Measurements from ENCODE around the gene CC2D1A.
"Not testable (repeated sequence)": the region's sequence is repeated elsewhere in the genome, so short reads cannot be mapped to it uniquely, and the experiment has no call there.

CC2D1A gene

DNA sequence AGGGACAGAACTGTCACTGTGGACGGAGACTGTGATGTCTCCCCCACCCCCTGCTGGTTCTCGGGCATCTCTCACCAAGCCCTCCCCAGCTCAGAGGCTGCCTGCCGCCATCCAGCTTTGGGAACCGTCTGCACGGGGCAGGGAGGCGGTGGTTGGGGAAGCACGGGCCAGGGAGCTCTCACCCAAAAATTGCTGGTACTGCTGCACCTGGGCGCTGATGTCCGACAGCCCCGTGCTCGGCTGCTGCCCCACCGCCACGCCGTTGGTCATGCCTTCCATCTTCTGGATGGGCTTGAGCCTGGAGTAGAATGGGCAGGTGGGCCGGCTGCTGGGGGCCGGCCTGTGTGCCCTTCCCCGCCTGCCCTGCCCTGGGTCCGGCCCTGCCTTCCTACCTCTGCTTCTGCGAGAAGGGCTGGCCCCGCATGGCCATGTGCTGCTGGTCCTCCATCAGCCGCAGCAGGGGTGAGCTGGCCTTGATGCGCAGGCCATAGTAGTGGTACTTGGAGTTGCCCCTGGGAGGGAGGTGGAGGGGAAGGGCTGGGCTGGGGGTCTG is 62.5 kb downstream of the CC2D1A start:
- no peaks in the 10 kb centered on the region for H3K27me3 ChIP-seq (ENCODE audit: insufficient read depth, low read length)
- H3K4me2 ChIP-seq (ENCODE audit: low read length) = no peak overlapping the region
- DNase-seq = no peak
- H3K4ac ChIP-seq (ENCODE audit: low read depth, low read length) = no peak overlapping the region
- no peak overlapping the region for H2BK12ac ChIP-seq (ENCODE audit: low read length)
- no peak overlapping the region for H2BK120ac ChIP-seq (ENCODE audit: insufficient read depth, low read length, poor library complexity)
- no CpG with 5 or more reads among the region's 22 CpGs for WGBS (ENCODE audit: extremely low coverage, insufficient coverage, insufficient read length)
- no peak overlapping the region for H3K9ac ChIP-seq (ENCODE audit: low read length)
- no peak overlapping the region for H2AK5ac ChIP-seq (ENCODE audit: low read length)
- H3K79me1 ChIP-seq (ENCODE audit: low read length) = no peaks in the 10 kb centered on the region
- no peak overlapping the region for H4K12ac ChIP-seq (ENCODE audit: low read depth, low read length)
- no peak overlapping the region for H4K8ac ChIP-seq (ENCODE audit: low read depth, low read length)
- H2BK5ac ChIP-seq (ENCODE audit: low read depth, low read length, poor library complexity) = no peak overlapping the region
- H3K18ac ChIP-seq (ENCODE audit: low read length) = no peak overlapping the region
- H3K36me3 ChIP-seq (ENCODE audit: control insufficient read depth in 1 of 2, insufficient read depth in 2 of 2, low read length in 2 of 2) = peaks cover 67 to 69% of the 10 kb centered on the region in 2 experiments
- H3K79me2 ChIP-seq (ENCODE audit: control insufficient read depth, insufficient read depth, low read length, poor library complexity) = no peaks in the 10 kb centered on the region
- no peak overlapping the region for H2AFZ ChIP-seq (ENCODE audit: insufficient read depth, low read length, poor library complexity)
- H4K91ac ChIP-seq (ENCODE audit: low read depth, low read length) = no peak overlapping the region
- H3K4me1 ChIP-seq (ENCODE audit: control insufficient read depth in 1 of 2, insufficient read depth in 2 of 2, low read length in 2 of 2) = no peaks in the 10 kb centered on the region
- no peak overlapping the region for H3K4me3 ChIP-seq (ENCODE audit: low read depth, low read length)
- no peak overlapping the region for H3K23ac ChIP-seq (ENCODE audit: low read length)
- no peak overlapping the region for H3K27ac ChIP-seq (ENCODE audit: low read depth, low read length)
- peaks cover 7% of the 10 kb centered on the region for H3K9me3 ChIP-seq (ENCODE audit: insufficient read depth, low read depth, low read length)
- no peak overlapping the region for H3K14ac ChIP-seq (ENCODE audit: low read length)

DNA sequence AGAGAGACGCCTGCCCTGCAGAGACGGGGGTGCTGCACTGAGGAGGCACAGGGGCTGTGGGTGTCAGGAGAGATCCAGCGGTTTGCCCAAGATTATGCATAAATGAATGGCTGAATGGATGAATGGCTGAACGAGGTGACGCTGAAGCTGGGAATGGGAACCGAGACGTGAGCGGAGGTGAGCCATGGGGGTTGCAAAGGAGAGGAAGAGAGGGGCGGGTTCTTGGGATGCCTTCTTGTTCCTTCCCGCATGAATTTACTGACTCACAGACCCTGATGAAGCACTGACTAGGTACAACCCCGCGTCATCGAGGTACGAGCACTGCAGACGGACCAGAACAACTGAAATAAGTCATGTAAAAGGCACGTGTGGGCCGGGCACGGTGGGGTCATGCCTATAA is 63.0 kb downstream of the CC2D1A start:
- Histone ChIP-seq H2BK12ac (ENCODE audit: low read length) (no peak overlapping the region), H3K18ac (ENCODE audit: low read length) (no peak overlapping the region), H3K23ac (ENCODE audit: low read length) (no peak overlapping the region), H3K27ac (ENCODE audit: low read depth, low read length) (no peak overlapping the region), H3K9me3 (ENCODE audit: insufficient read depth, low read depth, low read length) (peaks cover 7% of the 10 kb centered on the region), H3K27me3 (ENCODE audit: insufficient read depth, low read length) (no peaks in the 10 kb centered on the region), H3K4me3 (ENCODE audit: low read depth, low read length) (no peak overlapping the region), H3K4ac (ENCODE audit: low read depth, low read length) (no peak overlapping the region), H4K91ac (ENCODE audit: low read depth, low read length) (no peak overlapping the region), H2AFZ (ENCODE audit: insufficient read depth, low read length, poor library complexity) (no peak overlapping the region), H2BK5ac (ENCODE audit: low read depth, low read length, poor library complexity) (no peak overlapping the region), H3K36me3 (ENCODE audit: control insufficient read depth in 1 of 2, insufficient read depth in 2 of 2, low read length in 2 of 2) (peaks cover 62 to 65% of the 10 kb centered on the region in 2 experiments), H3K14ac (ENCODE audit: low read length) (no peak overlapping the region), H3K4me2 (ENCODE audit: low read length) (no peak overlapping the region), H3K79me2 (ENCODE audit: control insufficient read depth, insufficient read depth, low read length, poor library complexity) (no peaks in the 10 kb centered on the region), H4K8ac (ENCODE audit: low read depth, low read length) (no peak overlapping the region), H2BK120ac (ENCODE audit: insufficient read depth, low read length, poor library complexity) (no peak overlapping the region), H2AK5ac (ENCODE audit: low read length) (no peak overlapping the region), H4K12ac (ENCODE audit: low read depth, low read length) (no peak overlapping the region), H3K79me1 (ENCODE audit: low read length) (no peaks in the 10 kb centered on the region), H3K4me1 (ENCODE audit: control insufficient read depth in 1 of 2, insufficient read depth in 2 of 2, low read length in 2 of 2) (no peaks in the 10 kb centered on the region), H3K9ac (ENCODE audit: low read length) (no peak overlapping the region)
- DNase-seq = no peak
- WGBS (ENCODE audit: extremely low coverage, insufficient coverage, insufficient read length) = no CpG with 5 or more reads among the region's 18 CpGs

DNA sequence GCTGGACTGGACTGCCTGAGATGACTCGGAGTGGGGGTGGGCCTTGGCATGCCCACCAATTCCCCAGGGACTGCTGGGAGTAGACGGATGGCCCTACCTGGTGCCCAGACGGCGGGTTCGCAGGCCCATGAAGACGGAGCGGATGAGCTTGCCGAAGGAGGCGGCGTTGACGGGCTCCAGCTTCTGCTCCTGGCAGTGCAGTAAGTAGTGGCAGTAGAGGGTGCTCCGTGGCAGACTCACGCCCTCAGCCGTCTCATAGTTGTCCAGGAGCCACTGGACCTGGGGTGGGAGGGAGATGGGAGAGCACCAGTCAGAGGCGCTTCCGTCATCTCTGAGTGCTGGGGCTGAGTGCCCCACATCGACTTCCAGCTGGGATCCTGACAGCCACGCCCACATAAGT is 63.9 kb downstream of the CC2D1A start:
- no peak overlapping the region for H2BK5ac ChIP-seq (ENCODE audit: low read depth, low read length, poor library complexity)
- no CpG with 5 or more reads among the region's 18 CpGs for WGBS (ENCODE audit: extremely low coverage, insufficient coverage, insufficient read length)
- no peak overlapping the region for H3K14ac ChIP-seq (ENCODE audit: low read length)
- H3K4ac ChIP-seq (ENCODE audit: low read depth, low read length) = no peak overlapping the region
- no peak overlapping the region for H3K9ac ChIP-seq (ENCODE audit: low read length)
- no peak overlapping the region for H2AK5ac ChIP-seq (ENCODE audit: low read length)
- H4K12ac ChIP-seq (ENCODE audit: low read depth, low read length) = no peak overlapping the region
- H3K23ac ChIP-seq (ENCODE audit: low read length) = no peak overlapping the region
- H3K79me1 ChIP-seq (ENCODE audit: low read length) = no peaks in the 10 kb centered on the region
- peaks cover 61 to 65% of the 10 kb centered on the region in 2 experiments for H3K36me3 ChIP-seq (ENCODE audit: control insufficient read depth in 1 of 2, insufficient read depth in 2 of 2, low read length in 2 of 2)
- H2AFZ ChIP-seq (ENCODE audit: insufficient read depth, low read length, poor library complexity) = no peak overlapping the region
- H3K4me3 ChIP-seq (ENCODE audit: low read depth, low read length) = no peak overlapping the region
- H3K27me3 ChIP-seq (ENCODE audit: insufficient read depth, low read length) = no peaks in the 10 kb centered on the region
- peaks cover 0 to 2% of the 10 kb centered on the region in 2 experiments for H3K4me1 ChIP-seq (ENCODE audit: control insufficient read depth in 1 of 2, insufficient read depth in 2 of 2, low read length in 2 of 2)
- H3K9me3 ChIP-seq (ENCODE audit: insufficient read depth, low read depth, low read length) = peaks cover 7% of the 10 kb centered on the region
- no peak for DNase-seq
- no peak overlapping the region for H3K18ac ChIP-seq (ENCODE audit: low read length)
- H2BK12ac ChIP-seq (ENCODE audit: low read length) = no peak overlapping the region
- no peak overlapping the region for H3K27ac ChIP-seq (ENCODE audit: low read depth, low read length)
- H4K8ac ChIP-seq (ENCODE audit: low read depth, low read length) = no peak overlapping the region
- H3K4me2 ChIP-seq (ENCODE audit: low read length) = no peak overlapping the region
- no peak overlapping the region for H4K91ac ChIP-seq (ENCODE audit: low read depth, low read length)
- H3K79me2 ChIP-seq (ENCODE audit: control insufficient read depth, insufficient read depth, low read length, poor library complexity) = no peaks in the 10 kb centered on the region
- H2BK120ac ChIP-seq (ENCODE audit: insufficient read depth, low read length, poor library complexity) = no peak overlapping the region

DNA sequence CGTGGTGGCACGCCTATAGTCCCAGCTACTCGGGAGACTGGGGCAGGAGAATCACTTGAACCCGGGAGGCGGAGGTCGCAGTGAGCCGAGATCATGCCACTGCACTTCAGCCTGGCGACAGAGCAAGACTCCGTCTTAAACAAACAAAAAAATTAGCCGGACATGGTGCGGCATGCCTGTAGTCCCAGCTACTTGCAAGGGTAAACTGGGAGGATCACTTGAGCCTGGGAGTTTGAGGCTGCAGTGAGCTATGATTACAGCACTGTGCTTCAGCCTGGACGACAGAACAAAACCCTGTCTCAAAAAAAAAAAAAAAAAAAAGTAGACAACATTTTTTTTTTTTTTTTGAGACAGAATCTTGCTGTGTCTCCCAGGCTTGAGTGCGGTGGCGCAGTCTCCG is 65.9 kb downstream of the CC2D1A start:
- not testable (repeated sequence) for H4K91ac ChIP-seq (ENCODE audit: low read depth, low read length)
- WGBS (ENCODE audit: extremely low coverage, insufficient coverage, insufficient read length) = no CpG with 5 or more reads among the region's 15 CpGs

More for the DNA sequence above, 65.9 kb downstream of the CC2D1A start:
- not testable (repeated sequence) for H2BK120ac ChIP-seq (ENCODE audit: insufficient read depth, low read length, poor library complexity); H3K27me3 ChIP-seq (ENCODE audit: insufficient read depth, low read length); H3K79me1 ChIP-seq (ENCODE audit: low read length); H2AFZ ChIP-seq (ENCODE audit: insufficient read depth, low read length, poor library complexity); DNase-seq; H3K14ac ChIP-seq (ENCODE audit: low read length); H2BK5ac ChIP-seq (ENCODE audit: low read depth, low read length, poor library complexity); H4K12ac ChIP-seq (ENCODE audit: low read depth, low read length); H3K4ac ChIP-seq (ENCODE audit: low read depth, low read length); H2BK12ac ChIP-seq (ENCODE audit: low read length); H4K8ac ChIP-seq (ENCODE audit: low read depth, low read length); H2AK5ac ChIP-seq (ENCODE audit: low read length); H3K79me2 ChIP-seq (ENCODE audit: control insufficient read depth, insufficient read depth, low read length, poor library complexity); H3K9ac ChIP-seq (ENCODE audit: low read length); H3K4me1 ChIP-seq (ENCODE audit: control insufficient read depth in 1 of 2, insufficient read depth in 2 of 2, low read length in 2 of 2); H3K4me3 ChIP-seq (ENCODE audit: low read depth, low read length); H3K18ac ChIP-seq (ENCODE audit: low read length); H3K4me2 ChIP-seq (ENCODE audit: low read length); H3K23ac ChIP-seq (ENCODE audit: low read length); H3K27ac ChIP-seq (ENCODE audit: low read depth, low read length); H3K9me3 ChIP-seq (ENCODE audit: insufficient read depth, low read depth, low read length)
- peaks cover 57 to 58% of the 10 kb centered on the region in 2 experiments for H3K36me3 ChIP-seq (ENCODE audit: control insufficient read depth in 1 of 2, insufficient read depth in 2 of 2, low read length in 2 of 2)

All from trophoblast cell (in vitro differentiated cells and primary cell).